Endometrium (tissue), 2 donors: ENCODE measurements around the gene CLDN12.
A peak's percentile ranks its signal among the peaks of the same experiment; 100 is the strongest.
"Not testable (repeated sequence)": the region's sequence is repeated elsewhere in the genome, so short reads cannot be mapped to it uniquely, and the experiment has no call there.

ENCODE experiments used
- FAIRE-seq: peaks from 2 replicates; lab custom pipeline; 2012; peaks lifted over from hg19 to GRCh38; lab: Jason Lieb, UNC
- donor health status: control.
- donor health status: control.

The CLDN12 gene

GRCh38 chr7:90433221-90433620, 30.0 kb downstream of the CLDN12 start:
- FAIRE-seq: no peak

- no peak for FAIRE-seq
Observed at GRCh38 chr7:90445633-90446032, 42.4 kb downstream of the CLDN12 start.

- no peak for FAIRE-seq
Observed at GRCh38 chr7:90446137-90446899, 43.1 kb downstream of the CLDN12 start.

- FAIRE-seq: no peak
Observed at GRCh38 chr7:90453259-90453891, 50.1 kb downstream of the CLDN12 start.

GRCh38 chr7:90453931-90454330, 50.7 kb downstream of the CLDN12 start:
- FAIRE-seq: no peak

- FAIRE-seq: peak; percentile 89
Observed at GRCh38 chr7:90455163-90456030, 52.1 kb downstream of the CLDN12 start.

- no peak for FAIRE-seq
Observed at GRCh38 chr7:90458104-90458503, 54.8 kb downstream of the CLDN12 start.

- FAIRE-seq: no peak
Observed at GRCh38 chr7:90459888-90460287, 56.6 kb downstream of the CLDN12 start.

GRCh38 chr7:90461219-90461618, 58.0 kb downstream of the CLDN12 start:
- no peak for FAIRE-seq

- FAIRE-seq: not testable (repeated sequence)
Observed at GRCh38 chr7:90463151-90463628, 59.9 kb downstream of the CLDN12 start.
